Trophoblast cell (in vitro differentiated cells and primary cell): Measurements from ENCODE around the gene TRIM17.

Experiments used
- DNase-seq, 2 donors: peaks; one replicate each; pipeline ENCODE4 v3.0.0-alpha.2; 2016
- H2AFZ ChIP-seq: 2 replicates; pipeline ENCODE4 v1.6.1; 2013; ENCODE audit warnings: low read length, moderate library complexity, mild to moderate bottlenecking; ENCODE audit not compliant: insufficient read depth, poor library complexity
- H2AK5ac ChIP-seq: 2 replicates; pipeline ENCODE4 v1.6.1; 2013; ENCODE audit warnings: mild to moderate bottlenecking, low read length
- H2BK120ac ChIP-seq: 2 replicates; pipeline ENCODE4 v1.6.1; 2013; ENCODE audit warnings: low read length, mild to moderate bottlenecking, moderate library complexity; ENCODE audit not compliant: insufficient read depth, poor library complexity
- H2BK12ac ChIP-seq: 2 replicates; pipeline ENCODE4 v1.6.1; 2013; ENCODE audit warnings: mild to moderate bottlenecking, low read length, moderate library complexity
- H2BK5ac ChIP-seq: 2 replicates; pipeline ENCODE4 v1.6.1; 2013; ENCODE audit warnings: low read length, low read depth, moderate library complexity, mild to moderate bottlenecking; ENCODE audit not compliant: poor library complexity
- H3K14ac ChIP-seq: 2 replicates; pipeline ENCODE4 v1.6.1; 2013; ENCODE audit warnings: mild to moderate bottlenecking, low read length
- H3K18ac ChIP-seq: 2 replicates; pipeline ENCODE4 v1.6.1; 2013; ENCODE audit warnings: mild to moderate bottlenecking, low read length
- H3K23ac ChIP-seq: 2 replicates; pipeline ENCODE4 v1.6.1; 2013; ENCODE audit warnings: low read length
- H3K27ac ChIP-seq: 2 replicates; pipeline ENCODE4 v1.5.1; 2013; ENCODE audit warnings: low read depth, mild to moderate bottlenecking, inconsistent platforms, low read length, moderate library complexity
- H3K27me3 ChIP-seq: 2 replicates; pipeline ENCODE4 v1.6.1; 2013; ENCODE audit warnings: inconsistent platforms, mild to moderate bottlenecking, low read length, moderate library complexity; ENCODE audit not compliant: insufficient read depth
- H3K36me3 ChIP-seq, 2 experiments: 1 replicate in 1 of 2; 2 replicates in 1 of 2; pipeline ENCODE4 v1.6.1; 2013; ENCODE audit warnings: low read length in 2 of 2, mild to moderate bottlenecking in 2 of 2, moderate library complexity in 1 of 2; ENCODE audit not compliant: insufficient read depth in 2 of 2, control insufficient read depth in 1 of 2
- H3K4ac ChIP-seq: 2 replicates; pipeline ENCODE4 v1.6.1; 2013; ENCODE audit warnings: low read depth, mild to moderate bottlenecking, low read length, moderate library complexity
- H3K4me1 ChIP-seq, 2 experiments: 1 replicate in 1 of 2; 2 replicates in 1 of 2; pipeline ENCODE4 v1.6.1; 2013; ENCODE audit warnings: low read length in 2 of 2, mild to moderate bottlenecking in 2 of 2, moderate library complexity in 1 of 2; ENCODE audit not compliant: insufficient read depth in 2 of 2, control insufficient read depth in 1 of 2
- H3K4me2 ChIP-seq: 2 replicates; pipeline ENCODE4 v1.6.1; 2013; ENCODE audit warnings: inconsistent platforms, mild to moderate bottlenecking, low read length, moderate library complexity
- H3K4me3 ChIP-seq: 2 replicates; pipeline ENCODE4 v1.5.1; 2013; ENCODE audit warnings: mild to moderate bottlenecking, low read depth, low read length, inconsistent platforms
- H3K79me1 ChIP-seq: one replicate; pipeline ENCODE4 v1.6.1; 2013; ENCODE audit warnings: low read length
- H3K79me2 ChIP-seq: 2 replicates; pipeline ENCODE4 v1.6.1; 2013; ENCODE audit warnings: low read length, mild to moderate bottlenecking; ENCODE audit not compliant: control insufficient read depth, insufficient read depth, poor library complexity
- H3K9ac ChIP-seq: 2 replicates; pipeline ENCODE4 v1.6.1; 2013; ENCODE audit warnings: mild to moderate bottlenecking, low read length
- H3K9me3 ChIP-seq: 2 replicates; pipeline ENCODE4 v1.6.1; 2013; ENCODE audit warnings: low read depth, mild to moderate bottlenecking, control low read depth, inconsistent platforms, low read length; ENCODE audit not compliant: insufficient read depth
- H4K12ac ChIP-seq: 2 replicates; pipeline ENCODE4 v1.6.1; 2013; ENCODE audit warnings: low read depth, mild to moderate bottlenecking, low read length, moderate library complexity
- H4K8ac ChIP-seq: 2 replicates; pipeline ENCODE4 v1.6.1; 2013; ENCODE audit warnings: low read depth, mild to moderate bottlenecking, low read length, moderate library complexity
- H4K91ac ChIP-seq: one replicate; pipeline ENCODE4 v1.6.1; 2013; ENCODE audit warnings: low read depth, mild to moderate bottlenecking, low read length, moderate library complexity
- WGBS: extraction: QIAGEN DNeasy Blood & Tissue Kit; methylation state at CpG from one replicate; pipeline ENCODE4 v1.1.7; 2013; ENCODE audit warnings: missing lambda C conversion rate; ENCODE audit not compliant: insufficient read length, insufficient coverage; ENCODE audit errors: extremely low coverage; 5-methylcytosine and 5-hydroxymethylcytosine counted together

TRIM17 gene

DNA sequence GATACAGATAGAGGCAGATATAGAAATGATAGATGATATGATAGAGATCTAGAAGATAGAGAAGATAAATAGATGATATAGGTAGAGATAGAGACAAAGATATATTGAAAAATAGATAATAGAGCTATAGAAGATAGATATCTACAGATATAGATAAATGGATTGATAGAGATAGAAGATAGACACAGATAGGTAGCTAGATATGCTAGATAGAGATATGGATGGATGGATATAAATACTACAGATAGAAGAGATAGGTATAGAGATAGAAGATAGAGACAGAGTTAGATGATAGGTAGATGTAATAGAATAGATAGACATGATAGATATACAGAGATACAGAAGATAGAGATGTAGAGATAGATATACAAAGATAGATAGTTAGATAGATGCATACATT lies 31.4 kb downstream of the TRIM17 start:
- Histone ChIP-seq H4K12ac (no peak overlapping the region), H3K18ac (no peak overlapping the region), H3K4me1 (no peaks in the 10 kb centered on the region), H3K27ac (no peak overlapping the region), H2AFZ (no peak overlapping the region), H3K9me3 (no peaks in the 10 kb centered on the region), H3K4me2 (no peak overlapping the region), H3K4me3 (no peak overlapping the region), H2BK12ac (no peak overlapping the region), H3K23ac (no peak overlapping the region), H4K8ac (no peak overlapping the region), H3K36me3 (no peaks in the 10 kb centered on the region), H3K27me3 (no peaks in the 10 kb centered on the region), H3K9ac (no peak overlapping the region), H3K4ac (no peak overlapping the region), H2BK120ac (no peak overlapping the region), H3K79me1 (no peaks in the 10 kb centered on the region), H3K14ac (no peak overlapping the region), H2BK5ac (no peak overlapping the region), H2AK5ac (no peak overlapping the region), H3K79me2 (no peaks in the 10 kb centered on the region), H4K91ac (no peak overlapping the region)
- DNase-seq = no peak

DNA sequence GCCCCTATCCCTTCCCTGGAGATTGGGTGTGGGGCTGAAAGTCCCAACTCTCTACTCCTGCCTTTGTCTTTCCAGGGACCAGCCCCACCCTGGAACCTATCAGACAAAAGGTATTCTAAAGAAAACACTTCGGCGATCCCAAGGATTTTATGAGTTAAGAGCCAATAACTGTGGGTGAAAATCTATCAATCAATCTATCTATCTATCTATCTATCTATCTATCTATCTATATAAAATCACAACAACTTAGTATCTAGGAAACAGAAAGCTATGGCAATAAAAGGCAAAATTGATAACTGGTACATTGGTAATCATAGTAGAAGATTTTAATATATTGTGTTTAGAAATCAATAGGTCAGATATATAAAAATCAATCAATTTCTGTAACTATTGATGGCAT lies 32.9 kb downstream of the TRIM17 start:
- H4K12ac ChIP-seq = no peak overlapping the region
- no peak overlapping the region for H3K4me3 ChIP-seq
- H3K23ac ChIP-seq = no peak overlapping the region
- H2AK5ac ChIP-seq = no peak overlapping the region
- no peaks in the 10 kb centered on the region for H3K27me3 ChIP-seq
- peaks cover 2 to 6% of the 10 kb centered on the region in 2 experiments for H3K4me1 ChIP-seq
- no peaks in the 10 kb centered on the region for H3K79me2 ChIP-seq
- no peak overlapping the region for H4K91ac ChIP-seq
- no peak overlapping the region for H3K14ac ChIP-seq
- H3K18ac ChIP-seq = no peak overlapping the region
- no peak overlapping the region for H2BK12ac ChIP-seq
- no peak overlapping the region for H2BK5ac ChIP-seq
- no CpG with 5 or more reads among the region's 2 CpGs for WGBS
- H3K36me3 ChIP-seq = no peaks in the 10 kb centered on the region
- H2AFZ ChIP-seq = no peak overlapping the region
- H3K4me2 ChIP-seq = no peak overlapping the region
- no peak for DNase-seq
- H4K8ac ChIP-seq = no peak overlapping the region
- H3K4ac ChIP-seq = no peak overlapping the region
- H3K79me1 ChIP-seq = no peaks in the 10 kb centered on the region
- no peak overlapping the region for H2BK120ac ChIP-seq
- no peak overlapping the region for H3K9ac ChIP-seq
- H3K27ac ChIP-seq = no peak overlapping the region
- peaks cover 2% of the 10 kb centered on the region for H3K9me3 ChIP-seq

DNA sequence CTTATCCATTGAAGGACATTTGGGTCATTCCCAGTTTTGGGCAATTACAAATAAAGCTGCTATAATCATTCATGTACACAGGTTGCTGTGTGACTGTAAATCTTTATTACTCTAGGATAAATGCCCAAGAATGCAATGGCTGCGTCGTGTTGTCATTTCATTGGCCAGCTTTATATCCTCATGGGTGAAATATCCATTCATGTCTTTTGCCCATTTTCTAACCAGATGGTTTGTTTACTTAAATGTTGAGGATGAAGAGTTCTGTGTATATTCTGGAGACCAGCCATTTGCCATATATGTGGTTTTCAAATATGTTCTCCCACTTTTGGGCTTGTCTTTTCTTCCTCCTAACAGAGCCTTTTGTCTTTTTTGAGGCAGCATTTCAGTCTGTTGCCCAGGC lies 35.3 kb downstream of the TRIM17 start:
- Histone ChIP-seq H4K8ac (no peak overlapping the region), H3K79me2 (no peaks in the 10 kb centered on the region), H2BK120ac (no peak overlapping the region), H2AK5ac (no peak overlapping the region), H3K9ac (no peak overlapping the region), H3K36me3 (no peaks in the 10 kb centered on the region), H2BK12ac (no peak overlapping the region), H4K12ac (no peak overlapping the region), H4K91ac (no peak overlapping the region), H3K4me3 (no peak overlapping the region), H2AFZ (no peak overlapping the region), H3K4me2 (no peak overlapping the region), H3K9me3 (peaks cover 2% of the 10 kb centered on the region), H3K79me1 (peaks cover 2% of the 10 kb centered on the region), H3K18ac (no peak overlapping the region), H3K14ac (no peak overlapping the region), H3K4ac (no peak overlapping the region), H2BK5ac (no peak overlapping the region), H3K27me3 (no peaks in the 10 kb centered on the region), H3K23ac (no peak overlapping the region), H3K27ac (no peak overlapping the region), H3K4me1 (peaks cover 2 to 10% of the 10 kb centered on the region in 2 experiments)
- DNase-seq = no peak
- WGBS = no CpG with 5 or more reads among the region's 2 CpGs

- H2BK5ac ChIP-seq = no peak overlapping the region
- DNase-seq = no peak
- H3K9me3 ChIP-seq = peaks cover 2% of the 10 kb centered on the region
Measured at GRCh38 chr1:228379666-228380065, 37.0 kb downstream of the TRIM17 start.

More at GRCh38 chr1:228379666-228380065, 37.0 kb downstream of the TRIM17 start:
- Histone ChIP-seq H3K79me2 (no peaks in the 10 kb centered on the region), H2AK5ac (no peak overlapping the region), H4K12ac (no peak overlapping the region), H3K36me3 (no peaks in the 10 kb centered on the region), H3K23ac (no peak overlapping the region), H3K14ac (no peak overlapping the region), H3K18ac (no peak overlapping the region), H3K27me3 (no peaks in the 10 kb centered on the region), H3K4me2 (peak overlapping the region; percentile 93), H3K27ac (no peak overlapping the region), H4K8ac (no peak overlapping the region), H3K4me1 (peaks cover 2 to 10% of the 10 kb centered on the region in 2 experiments), H2BK120ac (no peak overlapping the region), H3K4ac (no peak overlapping the region), H3K79me1 (peaks cover 2% of the 10 kb centered on the region), H2BK12ac (no peak overlapping the region), H3K4me3 (no peak overlapping the region), H4K91ac (no peak overlapping the region), H2AFZ (no peak overlapping the region), H3K9ac (no peak overlapping the region)
- WGBS = no CpG with 5 or more reads among the region's 8 CpGs
